ENCODE data around the gene ALCAM.

Gene ALCAM

GRCh38 chr3:105417525-105418289, 51.0 kb downstream of the ALCAM start:
- Mint-ChIP-seq H3K36me3 (ENCODE audit: low read depth) (no peaks in the 10 kb centered on the region), H3K4me3 (no peak overlapping the region), H3K9me3 (no peaks in the 10 kb centered on the region), H3K27ac (peak overlapping the region; percentile 40), H3K27me3 (ENCODE audit: low read depth, poor library complexity) (no peaks in the 10 kb centered on the region), H3K4me1 (peaks cover 53% of the 10 kb centered on the region)
- DNase-seq, result no peak
- TF ChIP-seq, protein P1, sequence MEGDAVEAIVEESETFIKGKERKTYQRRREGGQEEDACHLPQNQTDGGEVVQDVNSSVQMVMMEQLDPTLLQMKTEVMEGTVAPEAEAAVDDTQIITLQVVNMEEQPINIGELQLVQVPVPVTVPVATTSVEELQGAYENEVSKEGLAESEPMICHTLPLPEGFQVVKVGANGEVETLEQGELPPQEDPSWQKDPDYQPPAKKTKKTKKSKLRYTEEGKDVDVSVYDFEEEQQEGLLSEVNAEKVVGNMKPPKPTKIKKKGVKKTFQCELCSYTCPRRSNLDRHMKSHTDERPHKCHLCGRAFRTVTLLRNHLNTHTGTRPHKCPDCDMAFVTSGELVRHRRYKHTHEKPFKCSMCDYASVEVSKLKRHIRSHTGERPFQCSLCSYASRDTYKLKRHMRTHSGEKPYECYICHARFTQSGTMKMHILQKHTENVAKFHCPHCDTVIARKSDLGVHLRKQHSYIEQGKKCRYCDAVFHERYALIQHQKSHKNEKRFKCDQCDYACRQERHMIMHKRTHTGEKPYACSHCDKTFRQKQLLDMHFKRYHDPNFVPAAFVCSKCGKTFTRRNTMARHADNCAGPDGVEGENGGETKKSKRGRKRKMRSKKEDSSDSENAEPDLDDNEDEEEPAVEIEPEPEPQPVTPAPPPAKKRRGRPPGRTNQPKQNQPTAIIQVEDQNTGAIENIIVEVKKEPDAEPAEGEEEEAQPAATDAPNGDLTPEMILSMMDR (IDR thresholded peaks at IDR 0.05), result no peak

DNA sequence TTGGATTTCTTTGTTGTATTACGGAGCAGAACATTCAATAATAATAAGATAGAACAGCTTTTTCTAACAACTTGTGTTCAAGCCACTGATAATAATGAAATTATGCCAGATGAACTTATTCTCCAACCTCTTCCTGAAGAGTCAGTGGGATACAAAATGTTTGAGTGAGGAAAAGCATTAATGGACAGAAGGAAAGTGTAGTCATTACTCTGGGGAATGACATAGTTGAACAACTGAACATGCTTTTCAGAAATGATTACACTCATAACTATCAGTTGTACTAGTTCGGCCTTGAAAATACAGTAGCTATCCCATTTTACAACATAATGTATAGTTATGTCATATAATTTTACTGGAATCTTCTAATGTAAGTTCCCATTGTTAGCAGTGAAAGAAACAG, 55.9 kb downstream of the ALCAM start:
- Mint-ChIP-seq H3K27me3 (ENCODE audit: low read depth, poor library complexity) (no peaks in the 10 kb centered on the region), H3K4me1 (peaks cover 22% of the 10 kb centered on the region), H3K27ac (no peak overlapping the region), H3K4me3 (no peak overlapping the region), H3K9me3 (no peaks in the 10 kb centered on the region), H3K36me3 (ENCODE audit: low read depth) (no peaks in the 10 kb centered on the region)
- no peak for DNase-seq
- TF ChIP-seq, protein P1 (IDR thresholded peaks at IDR 0.05), result no peak

- DNase-seq, result no peak
- no peaks in the 10 kb centered on the region for H3K9me3 Mint-ChIP-seq
- no peaks in the 10 kb centered on the region for H3K36me3 Mint-ChIP-seq (ENCODE audit: low read depth)
- TF ChIP-seq, protein P1 (IDR thresholded peaks at IDR 0.05), result no peak
- H3K4me3 Mint-ChIP-seq, result no peak overlapping the region
- H3K27me3 Mint-ChIP-seq (ENCODE audit: low read depth, poor library complexity), result no peaks in the 10 kb centered on the region
- no peak overlapping the region for H3K27ac Mint-ChIP-seq
- peaks cover 15% of the 10 kb centered on the region for H3K4me1 Mint-ChIP-seq
Measured at GRCh38 chr3:105423397-105423796, 56.7 kb downstream of the ALCAM start.

- no peak for DNase-seq
- Mint-ChIP-seq H3K36me3 (ENCODE audit: low read depth) (no peaks in the 10 kb centered on the region), H3K4me1 (peaks cover 10% of the 10 kb centered on the region), H3K27ac (no peak overlapping the region), H3K27me3 (ENCODE audit: low read depth, poor library complexity) (no peaks in the 10 kb centered on the region), H3K4me3 (no peak overlapping the region), H3K9me3 (no peaks in the 10 kb centered on the region)
- TF ChIP-seq, protein P1 (IDR thresholded peaks at IDR 0.05), result no peak
Measured at GRCh38 chr3:105424412-105425152, 57.9 kb downstream of the ALCAM start.

DNA sequence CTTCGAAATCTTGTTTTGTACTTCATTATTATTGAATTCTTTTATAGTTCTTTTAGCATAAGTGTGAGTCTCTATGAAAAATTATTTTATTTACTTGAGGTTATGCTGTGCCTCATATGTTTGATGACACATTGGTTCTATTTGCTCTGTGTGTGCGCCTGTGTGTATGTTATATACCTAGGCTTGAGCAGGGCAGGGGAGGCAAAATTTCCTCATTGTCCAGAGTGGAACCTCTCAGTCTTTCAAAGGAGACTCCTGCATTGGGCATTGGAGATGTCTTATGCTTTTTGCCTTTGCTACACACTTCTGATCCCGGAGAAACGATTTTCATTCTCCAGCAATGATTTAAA, 58.4 kb downstream of the ALCAM start:
- TF ChIP-seq, protein P1 (IDR thresholded peaks at IDR 0.05), result no peak
- Mint-ChIP-seq H3K36me3 (ENCODE audit: low read depth) (no peaks in the 10 kb centered on the region), H3K27ac (no peak overlapping the region), H3K4me3 (no peak overlapping the region), H3K9me3 (no peaks in the 10 kb centered on the region), H3K4me1 (peaks cover 10% of the 10 kb centered on the region), H3K27me3 (ENCODE audit: low read depth, poor library complexity) (no peaks in the 10 kb centered on the region)
- no peak for DNase-seq
